GM23248 (cell line): ENCODE data around the gene SOX8.

Source experiments
- EZH2 ChIP-seq: fragments of 200-600 bp; sonication (generic); IDR thresholded peaks from 2 replicates; pipeline ENCODE4 v1.6.1; 2018; ENCODE audit warnings: antibody characterized with exemption, mild to moderate bottlenecking; ENCODE audit not compliant: insufficient read depth, poor library complexity, severe bottlenecking
- EZH2phosphoT487 ChIP-seq: fragments of 200-600 bp; sonication (generic); IDR thresholded peaks from 2 replicates; pipeline ENCODE4 v1.6.1; 2018; ENCODE audit warnings: antibody characterized with exemption, moderate library complexity, mild to moderate bottlenecking, low read depth; ENCODE audit not compliant: insufficient read depth

DNA sequence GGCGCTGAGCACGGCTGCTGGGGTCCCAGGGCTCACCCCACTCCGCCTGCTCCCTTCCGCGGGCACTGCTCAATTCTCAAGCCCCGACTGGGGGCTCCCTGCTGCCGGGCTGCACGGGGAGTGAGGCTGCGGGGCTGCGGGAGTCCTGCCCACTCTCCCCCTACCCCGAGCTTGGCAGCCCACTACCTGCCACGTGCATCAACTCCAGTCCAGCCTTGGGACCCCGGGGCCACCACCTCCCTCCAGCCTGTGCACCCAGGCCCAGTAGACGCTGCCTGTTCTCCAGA is 47.6 kb downstream of the SOX8 start:
- TF ChIP-seq EZH2 = no peak
- no peak for TF ChIP-seq EZH2phosphoT487
